Measurements from ENCODE around the gene IRF2BP2. TPM values are rescaled to one million over a fixed set of nuclear protein-coding genes. Genes with fewer than 3 reads are reported as not detected.

The IRF2BP2 gene
- total and polyA plus RNA-seq, 2 of the 13 experiments (the other 11 are each of a cell fraction or from before 2014, with no cell fraction given) = 140 to 147 TPM

DNA sequence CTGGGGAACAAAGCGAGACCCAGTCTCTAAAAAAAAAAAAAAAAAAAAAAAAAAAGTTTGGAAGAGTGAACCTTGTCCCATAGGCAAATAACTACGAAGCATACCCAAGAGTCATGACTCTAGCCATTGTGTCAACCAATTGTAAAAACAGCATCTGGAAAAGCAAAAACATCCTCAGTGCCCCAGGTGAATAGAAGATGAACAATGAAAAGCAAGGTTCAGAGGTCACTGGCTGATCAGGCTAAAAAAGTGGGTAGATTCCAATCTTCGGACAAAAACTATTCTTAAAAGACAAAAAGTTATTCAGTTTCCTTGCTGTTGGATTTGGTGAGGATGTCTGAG lies 11.1 kb upstream of the IRF2BP2 start (continued):
- TF ChIP-seq, protein P1, sequence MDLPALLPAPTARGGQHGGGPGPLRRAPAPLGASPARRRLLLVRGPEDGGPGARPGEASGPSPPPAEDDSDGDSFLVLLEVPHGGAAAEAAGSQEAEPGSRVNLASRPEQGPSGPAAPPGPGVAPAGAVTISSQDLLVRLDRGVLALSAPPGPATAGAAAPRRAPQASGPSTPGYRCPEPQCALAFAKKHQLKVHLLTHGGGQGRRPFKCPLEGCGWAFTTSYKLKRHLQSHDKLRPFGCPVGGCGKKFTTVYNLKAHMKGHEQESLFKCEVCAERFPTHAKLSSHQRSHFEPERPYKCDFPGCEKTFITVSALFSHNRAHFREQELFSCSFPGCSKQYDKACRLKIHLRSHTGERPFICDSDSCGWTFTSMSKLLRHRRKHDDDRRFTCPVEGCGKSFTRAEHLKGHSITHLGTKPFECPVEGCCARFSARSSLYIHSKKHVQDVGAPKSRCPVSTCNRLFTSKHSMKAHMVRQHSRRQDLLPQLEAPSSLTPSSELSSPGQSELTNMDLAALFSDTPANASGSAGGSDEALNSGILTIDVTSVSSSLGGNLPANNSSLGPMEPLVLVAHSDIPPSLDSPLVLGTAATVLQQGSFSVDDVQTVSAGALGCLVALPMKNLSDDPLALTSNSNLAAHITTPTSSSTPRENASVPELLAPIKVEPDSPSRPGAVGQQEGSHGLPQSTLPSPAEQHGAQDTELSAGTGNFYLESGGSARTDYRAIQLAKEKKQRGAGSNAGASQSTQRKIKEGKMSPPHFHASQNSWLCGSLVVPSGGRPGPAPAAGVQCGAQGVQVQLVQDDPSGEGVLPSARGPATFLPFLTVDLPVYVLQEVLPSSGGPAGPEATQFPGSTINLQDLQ (CRISPR knock-in tag; IDR thresholded peaks at IDR 0.05) = no peak
- 0 out of 2 replicates have a peak, but pooled peaks have one; percentile 17 for TF ChIP-seq FOXK2 (IDR thresholded peaks at IDR 0.05)
- no peak for TF ChIP-seq ZNF343 (CRISPR knock-in tag; IDR thresholded peaks at IDR 0.05)
- TF ChIP-seq, protein P2, sequence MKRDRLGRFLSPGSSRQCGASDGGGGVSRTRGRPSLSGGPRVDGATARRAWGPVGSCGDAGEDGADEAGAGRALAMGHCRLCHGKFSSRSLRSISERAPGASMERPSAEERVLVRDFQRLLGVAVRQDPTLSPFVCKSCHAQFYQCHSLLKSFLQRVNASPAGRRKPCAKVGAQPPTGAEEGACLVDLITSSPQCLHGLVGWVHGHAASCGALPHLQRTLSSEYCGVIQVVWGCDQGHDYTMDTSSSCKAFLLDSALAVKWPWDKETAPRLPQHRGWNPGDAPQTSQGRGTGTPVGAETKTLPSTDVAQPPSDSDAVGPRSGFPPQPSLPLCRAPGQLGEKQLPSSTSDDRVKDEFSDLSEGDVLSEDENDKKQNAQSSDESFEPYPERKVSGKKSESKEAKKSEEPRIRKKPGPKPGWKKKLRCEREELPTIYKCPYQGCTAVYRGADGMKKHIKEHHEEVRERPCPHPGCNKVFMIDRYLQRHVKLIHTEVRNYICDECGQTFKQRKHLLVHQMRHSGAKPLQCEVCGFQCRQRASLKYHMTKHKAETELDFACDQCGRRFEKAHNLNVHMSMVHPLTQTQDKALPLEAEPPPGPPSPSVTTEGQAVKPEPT (CRISPR knock-in tag; IDR thresholded peaks at IDR 0.05; ENCODE audit: low read depth) = no peak
- TF ChIP-seq SOX5 (CRISPR knock-in tag; IDR thresholded peaks at IDR 0.05; ENCODE audit: borderline replicate concordance) = peak; percentile 99
- TF ChIP-seq, protein P3, sequence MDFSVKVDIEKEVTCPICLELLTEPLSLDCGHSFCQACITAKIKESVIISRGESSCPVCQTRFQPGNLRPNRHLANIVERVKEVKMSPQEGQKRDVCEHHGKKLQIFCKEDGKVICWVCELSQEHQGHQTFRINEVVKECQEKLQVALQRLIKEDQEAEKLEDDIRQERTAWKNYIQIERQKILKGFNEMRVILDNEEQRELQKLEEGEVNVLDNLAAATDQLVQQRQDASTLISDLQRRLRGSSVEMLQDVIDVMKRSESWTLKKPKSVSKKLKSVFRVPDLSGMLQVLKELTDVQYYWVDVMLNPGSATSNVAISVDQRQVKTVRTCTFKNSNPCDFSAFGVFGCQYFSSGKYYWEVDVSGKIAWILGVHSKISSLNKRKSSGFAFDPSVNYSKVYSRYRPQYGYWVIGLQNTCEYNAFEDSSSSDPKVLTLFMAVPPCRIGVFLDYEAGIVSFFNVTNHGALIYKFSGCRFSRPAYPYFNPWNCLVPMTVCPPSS (IDR thresholded peaks at IDR 0.05) = no peak
- TF ChIP-seq SP2 (CRISPR knock-in tag; IDR thresholded peaks at IDR 0.05) = no peak
- TF ChIP-seq, protein P4, sequence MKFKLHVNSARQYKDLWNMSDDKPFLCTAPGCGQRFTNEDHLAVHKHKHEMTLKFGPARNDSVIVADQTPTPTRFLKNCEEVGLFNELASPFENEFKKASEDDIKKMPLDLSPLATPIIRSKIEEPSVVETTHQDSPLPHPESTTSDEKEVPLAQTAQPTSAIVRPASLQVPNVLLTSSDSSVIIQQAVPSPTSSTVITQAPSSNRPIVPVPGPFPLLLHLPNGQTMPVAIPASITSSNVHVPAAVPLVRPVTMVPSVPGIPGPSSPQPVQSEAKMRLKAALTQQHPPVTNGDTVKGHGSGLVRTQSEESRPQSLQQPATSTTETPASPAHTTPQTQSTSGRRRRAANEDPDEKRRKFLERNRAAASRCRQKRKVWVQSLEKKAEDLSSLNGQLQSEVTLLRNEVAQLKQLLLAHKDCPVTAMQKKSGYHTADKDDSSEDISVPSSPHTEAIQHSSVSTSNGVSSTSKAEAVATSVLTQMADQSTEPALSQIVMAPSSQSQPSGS (CRISPR knock-in tag; IDR thresholded peaks at IDR 0.05) = peak; percentile 70; the same call in 1 of the 2 replicates
- no peak for TF ChIP-seq SP140L (CRISPR knock-in tag; IDR thresholded peaks at IDR 0.05; ENCODE audit: borderline replicate concordance)
- TF ChIP-seq POLR2AphosphoS2 (IDR thresholded peaks at IDR 0.05; ENCODE audit: low read depth, low read length) = no peak
- no peak; the same call in 1 of the 2 replicates for TF ChIP-seq RCOR2 (CRISPR knock-in tag; IDR thresholded peaks at IDR 0.05)
- TF ChIP-seq, protein P5, sequence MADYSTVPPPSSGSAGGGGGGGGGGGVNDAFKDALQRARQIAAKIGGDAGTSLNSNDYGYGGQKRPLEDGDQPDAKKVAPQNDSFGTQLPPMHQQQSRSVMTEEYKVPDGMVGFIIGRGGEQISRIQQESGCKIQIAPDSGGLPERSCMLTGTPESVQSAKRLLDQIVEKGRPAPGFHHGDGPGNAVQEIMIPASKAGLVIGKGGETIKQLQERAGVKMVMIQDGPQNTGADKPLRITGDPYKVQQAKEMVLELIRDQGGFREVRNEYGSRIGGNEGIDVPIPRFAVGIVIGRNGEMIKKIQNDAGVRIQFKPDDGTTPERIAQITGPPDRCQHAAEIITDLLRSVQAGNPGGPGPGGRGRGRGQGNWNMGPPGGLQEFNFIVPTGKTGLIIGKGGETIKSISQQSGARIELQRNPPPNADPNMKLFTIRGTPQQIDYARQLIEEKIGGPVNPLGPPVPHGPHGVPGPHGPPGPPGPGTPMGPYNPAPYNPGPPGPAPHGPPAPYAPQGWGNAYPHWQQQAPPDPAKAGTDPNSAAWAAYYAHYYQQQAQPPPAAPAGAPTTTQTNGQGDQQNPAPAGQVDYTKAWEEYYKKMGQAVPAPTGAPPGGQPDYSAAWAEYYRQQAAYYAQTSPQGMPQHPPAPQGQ (CRISPR knock-in tag; IDR thresholded peaks at IDR 0.05; ENCODE audit: borderline replicate concordance) = no peak
- no peak for TF ChIP-seq ZNF557 (CRISPR knock-in tag; IDR thresholded peaks at IDR 0.05)
- TF ChIP-seq EP300 (IDR thresholded peaks at IDR 0.05; ENCODE audit: low read depth in 2 of 2, low read length in 2 of 2) = peak; percentile 73 to 96; a peak in 3 of 4 replicates
- TF ChIP-seq EP300 (CRISPR knock-in tag; IDR thresholded peaks at IDR 0.05; ENCODE audit: borderline replicate concordance) = peak; percentile 58; the same call in 1 of the 2 replicates
- TF ChIP-seq GTF3A (CRISPR knock-in tag; conservative IDR thresholded peaks at IDR 0.05) = no peak
- no peak for TF ChIP-seq ZFP36 (IDR thresholded peaks at IDR 0.05; ENCODE audit: borderline replicate concordance, low read depth, low read length, partially characterized antibody)
- no peak for TF ChIP-seq ZNF274 (CRISPR knock-in tag; IDR thresholded peaks at IDR 0.05)
- no peak for TF ChIP-seq ZNF839 (CRISPR knock-in tag; IDR thresholded peaks at IDR 0.05; ENCODE audit: borderline replicate concordance)
- TF ChIP-seq MIXL1 (CRISPR knock-in tag; IDR thresholded peaks at IDR 0.05) = peak; percentile 45; the same call in 1 of the 2 replicates
- TF ChIP-seq SALL2 (CRISPR knock-in tag; IDR thresholded peaks at IDR 0.05) = no peak
- TF ChIP-seq ISX (CRISPR knock-in tag; conservative IDR thresholded peaks at IDR 0.05) = no peak
- TF ChIP-seq ZNF674 (CRISPR knock-in tag; IDR thresholded peaks at IDR 0.05; ENCODE audit: low read depth) = no peak
- TF ChIP-seq NR2F2 (IDR thresholded peaks at IDR 0.05; ENCODE audit: borderline replicate concordance, low read depth) = peak; percentile 67

All from HepG2 (cell line).